Sigmoid colon (tissue), 4 donors: ENCODE data around the gene FOXP1.

Source experiments
- POLR2A ChIP-seq, 2 donors: fragments of 450-650 bp; IDR thresholded peaks; one replicate each; pipeline ENCODE4 v1.6.1; 2016; ENCODE audit warnings: antibody characterized with exemption in 2 of 2, mild to moderate bottlenecking in 2 of 2, moderate library complexity in 2 of 2
- POLR2AphosphoS5 ChIP-seq, 4 donors: sonication (generic); formaldehyde crosslinking; IDR thresholded peaks; one replicate each; pipeline ENCODE4 v1.6.1; 2017; ENCODE audit warnings: antibody characterized with exemption in 4 of 4
- TF ChIP-seq, protein P1 (sequence below), 4 experiments: fragments of 450-650 bp in 3 of 4; fragments of 200-600 bp in 1 of 4; IDR thresholded peaks; one replicate each; pipeline ENCODE4 v1.5.1; 2016 to 2019; ENCODE audit warnings: antibody characterized with exemption in 4 of 4, mild to moderate bottlenecking in 3 of 4, moderate library complexity in 2 of 4

DNA sequence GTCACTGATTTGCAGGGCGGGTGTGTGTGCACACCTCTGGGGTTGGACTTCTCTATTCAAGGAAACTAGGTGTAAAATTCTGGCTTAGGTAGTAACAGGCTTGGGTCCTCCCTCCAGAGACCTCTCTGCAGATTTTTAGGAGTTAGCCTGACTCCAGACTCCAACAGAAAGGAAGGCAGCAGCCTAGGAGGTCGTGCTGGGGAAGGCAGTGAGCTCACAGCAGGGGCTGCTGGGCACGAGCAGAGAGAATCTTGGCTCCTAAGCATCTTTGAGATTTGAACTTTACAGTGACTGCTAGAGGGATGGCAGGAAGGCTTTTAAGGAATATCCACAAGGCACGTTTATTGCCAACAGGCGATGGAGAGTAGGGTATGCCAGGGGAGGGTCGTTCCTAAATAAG is 612.6 kb downstream of the FOXP1 start:
- TF ChIP-seq, protein P1, sequence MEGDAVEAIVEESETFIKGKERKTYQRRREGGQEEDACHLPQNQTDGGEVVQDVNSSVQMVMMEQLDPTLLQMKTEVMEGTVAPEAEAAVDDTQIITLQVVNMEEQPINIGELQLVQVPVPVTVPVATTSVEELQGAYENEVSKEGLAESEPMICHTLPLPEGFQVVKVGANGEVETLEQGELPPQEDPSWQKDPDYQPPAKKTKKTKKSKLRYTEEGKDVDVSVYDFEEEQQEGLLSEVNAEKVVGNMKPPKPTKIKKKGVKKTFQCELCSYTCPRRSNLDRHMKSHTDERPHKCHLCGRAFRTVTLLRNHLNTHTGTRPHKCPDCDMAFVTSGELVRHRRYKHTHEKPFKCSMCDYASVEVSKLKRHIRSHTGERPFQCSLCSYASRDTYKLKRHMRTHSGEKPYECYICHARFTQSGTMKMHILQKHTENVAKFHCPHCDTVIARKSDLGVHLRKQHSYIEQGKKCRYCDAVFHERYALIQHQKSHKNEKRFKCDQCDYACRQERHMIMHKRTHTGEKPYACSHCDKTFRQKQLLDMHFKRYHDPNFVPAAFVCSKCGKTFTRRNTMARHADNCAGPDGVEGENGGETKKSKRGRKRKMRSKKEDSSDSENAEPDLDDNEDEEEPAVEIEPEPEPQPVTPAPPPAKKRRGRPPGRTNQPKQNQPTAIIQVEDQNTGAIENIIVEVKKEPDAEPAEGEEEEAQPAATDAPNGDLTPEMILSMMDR (IDR thresholded peaks at IDR 0.05) = no peak
- TF ChIP-seq POLR2A (IDR thresholded peaks at IDR 0.05) = no peak
- TF ChIP-seq POLR2AphosphoS5 (IDR thresholded peaks at IDR 0.05) = no peak
